ENCODE measurements around the gene SARDH. TPM values are rescaled to one million over a fixed set of nuclear protein-coding genes. Genes with fewer than 3 reads are reported as not detected.

The SARDH gene
- total RNA-seq, 1 donor from 2014 or later: 4.1 TPM

DNA sequence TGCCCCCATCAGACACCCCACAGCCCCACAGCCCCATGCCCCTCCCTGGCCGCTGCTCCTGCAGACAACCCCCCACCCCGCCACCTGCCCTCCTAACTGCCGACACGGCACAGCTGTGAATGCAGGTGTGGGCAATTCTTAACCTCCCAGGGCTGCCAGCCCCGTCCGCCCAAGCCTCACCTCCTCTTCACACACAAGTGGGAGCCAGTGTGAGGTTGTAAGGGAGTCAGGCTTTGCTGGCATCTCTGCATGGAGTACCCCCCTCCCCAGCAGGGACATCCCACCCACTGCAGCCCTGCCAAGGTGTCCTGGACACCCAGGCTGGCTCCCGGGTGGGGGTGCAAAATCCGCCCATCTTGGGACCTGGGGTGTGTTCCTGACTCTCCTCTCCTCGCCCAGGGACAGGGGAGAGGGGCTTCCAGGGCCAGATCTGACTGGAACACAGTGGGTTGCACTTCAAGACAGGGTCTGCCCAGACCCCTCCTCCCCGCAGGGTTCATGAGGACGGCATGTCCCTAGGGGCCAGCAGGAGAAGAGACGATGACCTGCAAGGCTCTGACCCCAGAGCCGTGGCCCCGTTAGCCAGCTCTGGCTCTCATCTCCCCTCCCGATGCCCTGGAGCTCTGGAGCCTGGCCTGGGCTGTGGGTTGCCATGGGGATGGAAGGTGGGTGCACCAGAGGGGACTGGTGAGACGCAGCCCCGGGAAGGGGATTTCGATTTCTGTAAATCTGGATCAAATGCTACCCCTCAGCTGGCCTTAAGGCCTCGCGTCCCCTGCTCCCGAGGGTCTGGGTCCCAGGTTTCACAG, 34.4 kb downstream of the SARDH start:
- DNase-seq (ENCODE audit: low spot score): no peak

DNA sequence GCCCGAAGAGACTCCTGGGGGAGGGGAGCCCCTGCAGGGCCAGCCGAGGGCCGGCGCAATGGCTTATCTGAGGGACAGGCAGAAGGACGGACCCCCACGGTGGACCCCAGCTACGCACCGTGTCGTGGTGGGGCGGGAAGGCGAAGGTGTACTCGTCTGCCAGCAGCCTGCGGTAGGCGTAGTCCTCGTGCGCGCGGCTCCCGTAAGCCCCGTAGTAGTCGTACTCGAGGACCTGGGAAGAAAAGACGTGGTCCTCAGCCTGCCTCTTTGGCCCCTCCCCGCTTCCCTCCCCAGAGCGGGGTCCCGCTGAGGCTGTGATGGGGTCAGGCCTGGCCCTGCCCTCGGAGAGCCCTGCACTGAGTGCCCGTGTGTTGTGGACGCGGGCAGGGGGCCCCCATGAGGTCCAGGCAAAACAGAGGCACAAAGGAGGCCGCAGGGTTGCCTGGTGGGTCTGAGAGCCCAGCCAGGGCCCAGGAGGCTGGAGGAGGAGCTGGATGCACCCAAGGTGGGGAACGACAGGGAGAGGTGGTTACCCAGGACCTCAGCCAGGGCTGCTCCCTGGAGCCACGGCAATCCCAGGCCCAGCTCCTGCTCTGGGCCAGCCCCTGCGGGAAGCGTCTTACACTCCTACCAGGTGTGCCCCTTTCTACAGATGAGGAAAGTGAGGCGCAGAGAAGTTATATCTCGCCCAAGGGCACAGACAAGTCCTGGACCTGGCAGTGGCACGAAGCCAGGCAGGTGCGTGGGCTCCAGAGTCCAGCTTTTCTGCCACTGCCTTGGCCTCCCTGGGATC, 35.2 kb downstream of the SARDH start:
- DNase-seq (ENCODE audit: low spot score): no peak

DNA sequence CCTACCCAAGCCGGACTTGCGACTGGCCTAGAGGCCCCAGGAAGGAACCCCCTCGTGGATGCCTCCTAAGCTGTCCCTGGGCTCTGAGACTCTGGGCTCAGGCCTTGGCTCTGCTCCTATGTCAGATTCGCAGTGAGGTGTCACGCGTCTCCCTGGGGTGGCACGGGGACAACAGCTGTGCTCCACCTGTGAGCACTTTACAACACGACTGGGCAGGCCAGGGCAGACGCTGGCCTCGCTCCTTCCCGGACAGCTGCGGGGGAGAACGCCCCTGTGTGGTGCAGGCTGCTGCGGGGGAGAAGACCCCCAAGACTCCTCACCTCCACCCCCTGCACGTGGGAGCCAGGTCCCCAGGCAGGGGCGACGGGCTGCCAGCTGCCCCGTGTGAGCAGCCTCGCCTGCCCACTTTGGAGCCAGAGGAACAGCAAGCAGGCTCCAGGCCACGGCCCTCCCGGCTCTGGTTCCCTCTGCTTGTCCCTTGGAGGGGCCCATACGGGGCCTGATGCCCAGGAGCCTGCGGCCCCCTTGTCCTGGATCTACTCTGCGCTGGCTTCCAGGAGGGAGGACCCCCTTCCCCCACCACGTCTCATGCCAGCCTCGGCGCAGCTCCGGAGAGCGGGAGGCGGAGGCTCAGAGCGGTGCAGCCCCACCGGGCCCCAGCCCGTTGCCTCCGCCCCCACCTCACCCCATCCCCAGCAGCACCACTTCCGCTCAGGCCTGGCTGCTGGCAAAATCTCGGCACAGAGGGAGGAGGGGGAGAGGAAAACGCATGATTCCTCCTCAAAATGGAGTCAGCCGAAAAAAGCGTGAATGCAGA, 36.0 kb downstream of the SARDH start:
- DNase-seq (ENCODE audit: low spot score): no peak

DNA sequence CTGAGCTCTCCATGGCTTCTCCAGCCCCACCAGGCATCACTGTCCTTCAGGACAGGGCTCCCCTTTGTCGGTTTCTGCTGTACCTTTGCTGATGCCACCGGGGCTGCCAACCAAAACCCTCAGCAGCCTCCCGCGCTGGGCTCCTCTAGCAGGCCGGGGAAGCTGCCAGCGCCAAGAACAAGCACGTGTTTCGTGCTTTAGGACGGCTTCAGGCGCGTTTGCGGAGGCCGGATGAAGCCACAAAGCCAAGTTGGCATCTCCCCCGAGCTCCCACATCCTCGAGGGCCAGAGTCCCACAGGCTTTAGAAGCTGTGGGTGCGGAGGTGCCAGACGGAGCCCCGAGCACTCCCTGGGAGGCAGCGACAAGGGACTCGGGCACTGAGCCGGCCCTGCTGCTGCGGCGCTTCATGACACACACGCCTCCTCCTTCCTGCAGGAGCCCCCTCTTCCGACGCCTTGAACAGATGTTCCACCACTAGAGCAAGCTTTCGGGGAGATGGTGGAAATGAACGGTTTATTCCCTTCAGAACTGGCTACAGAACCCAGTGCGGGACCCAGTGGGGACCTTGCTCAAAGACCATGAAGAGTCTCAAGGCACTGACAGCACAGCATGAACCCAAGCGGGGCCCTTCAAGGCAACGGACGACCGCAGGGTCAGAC, 36.7 kb downstream of the SARDH start:
- DNase-seq (ENCODE audit: low spot score): no peak

DNA sequence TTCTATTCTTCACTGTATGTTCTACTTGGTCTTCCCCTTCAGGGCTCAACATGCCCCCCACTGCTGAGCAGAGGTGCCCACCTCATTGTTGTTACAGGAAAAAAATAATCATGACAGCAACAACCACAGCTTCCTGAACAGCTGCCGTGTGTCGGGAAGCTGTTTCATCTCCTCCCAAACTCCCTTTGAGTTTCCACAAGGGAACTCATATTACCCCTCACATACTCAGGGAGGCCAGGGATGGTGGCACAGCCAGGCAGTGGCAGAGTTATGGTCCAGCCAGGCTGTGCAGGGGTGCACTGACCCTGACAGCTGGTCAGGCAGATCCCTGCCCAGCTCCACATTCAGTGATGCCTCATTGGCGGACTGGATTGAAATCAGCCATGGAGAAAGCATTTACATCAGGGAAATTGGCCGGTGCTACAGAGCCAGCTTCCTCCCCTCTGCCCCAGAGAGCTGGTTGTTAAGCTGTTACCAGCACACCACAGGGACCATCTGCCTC, 37.3 kb downstream of the SARDH start:
- no peak for DNase-seq (ENCODE audit: low spot score)

DNA sequence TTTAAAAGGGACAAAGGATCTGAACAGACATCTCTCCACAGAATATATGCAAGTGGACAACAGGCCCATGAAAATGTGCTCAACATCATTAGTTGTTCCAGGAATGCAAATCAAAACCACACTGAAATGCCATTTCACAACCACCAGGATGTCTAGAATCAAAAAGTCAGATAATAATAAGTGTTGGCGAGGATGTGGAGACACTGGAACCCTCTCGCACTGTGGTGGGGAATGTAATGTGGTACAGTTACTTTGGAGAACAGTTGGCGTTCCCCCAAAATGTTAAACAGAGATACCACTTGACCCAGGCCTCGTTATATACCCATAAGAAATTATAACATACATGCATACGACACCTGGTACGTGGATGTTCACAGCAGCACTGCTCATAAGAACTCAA, 38.6 kb downstream of the SARDH start:
- no peak for DNase-seq (ENCODE audit: low spot score)

DNA sequence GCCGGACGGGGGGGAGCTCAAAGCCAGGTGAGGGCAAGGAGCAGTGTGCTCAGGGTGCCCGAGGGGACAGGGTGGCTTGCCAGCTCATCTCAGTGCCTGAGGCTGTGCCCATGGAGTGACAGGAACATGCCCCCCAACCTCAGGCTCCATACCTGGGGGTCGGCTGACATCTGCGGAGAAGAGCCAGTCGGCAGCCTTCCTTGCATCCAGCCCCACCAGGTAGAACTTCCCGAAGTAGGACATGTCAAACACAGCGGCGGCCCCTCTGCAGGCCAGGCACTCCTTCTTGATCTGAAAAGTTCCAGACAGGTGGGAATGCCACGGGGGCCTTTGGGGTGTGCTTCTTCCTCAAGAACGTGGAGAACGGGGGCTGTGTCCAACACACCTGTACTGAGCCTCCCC, 42.1 kb downstream of the SARDH start:
- no peak for DNase-seq (ENCODE audit: low spot score)

DNA sequence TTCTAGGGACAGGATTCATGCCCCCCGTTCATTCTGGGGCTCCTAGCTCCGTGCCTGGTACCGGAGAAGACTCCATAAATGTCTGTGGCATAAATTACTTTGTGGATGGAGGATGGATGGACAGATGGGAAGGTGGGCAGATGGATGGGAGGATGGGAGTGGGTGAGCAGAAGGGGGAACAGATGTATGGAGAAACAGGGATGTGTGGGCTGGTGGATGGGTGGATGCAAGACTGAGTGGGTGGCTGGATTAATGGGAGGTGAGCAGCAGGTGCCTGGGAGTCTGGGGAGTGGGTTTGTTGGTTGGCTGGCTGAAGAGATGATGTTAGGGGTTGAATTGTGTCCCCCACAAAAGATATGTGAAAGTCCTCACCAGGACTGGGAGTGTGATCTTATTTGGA, 43.5 kb downstream of the SARDH start:
- DNase-seq (ENCODE audit: low spot score): no peak

DNA sequence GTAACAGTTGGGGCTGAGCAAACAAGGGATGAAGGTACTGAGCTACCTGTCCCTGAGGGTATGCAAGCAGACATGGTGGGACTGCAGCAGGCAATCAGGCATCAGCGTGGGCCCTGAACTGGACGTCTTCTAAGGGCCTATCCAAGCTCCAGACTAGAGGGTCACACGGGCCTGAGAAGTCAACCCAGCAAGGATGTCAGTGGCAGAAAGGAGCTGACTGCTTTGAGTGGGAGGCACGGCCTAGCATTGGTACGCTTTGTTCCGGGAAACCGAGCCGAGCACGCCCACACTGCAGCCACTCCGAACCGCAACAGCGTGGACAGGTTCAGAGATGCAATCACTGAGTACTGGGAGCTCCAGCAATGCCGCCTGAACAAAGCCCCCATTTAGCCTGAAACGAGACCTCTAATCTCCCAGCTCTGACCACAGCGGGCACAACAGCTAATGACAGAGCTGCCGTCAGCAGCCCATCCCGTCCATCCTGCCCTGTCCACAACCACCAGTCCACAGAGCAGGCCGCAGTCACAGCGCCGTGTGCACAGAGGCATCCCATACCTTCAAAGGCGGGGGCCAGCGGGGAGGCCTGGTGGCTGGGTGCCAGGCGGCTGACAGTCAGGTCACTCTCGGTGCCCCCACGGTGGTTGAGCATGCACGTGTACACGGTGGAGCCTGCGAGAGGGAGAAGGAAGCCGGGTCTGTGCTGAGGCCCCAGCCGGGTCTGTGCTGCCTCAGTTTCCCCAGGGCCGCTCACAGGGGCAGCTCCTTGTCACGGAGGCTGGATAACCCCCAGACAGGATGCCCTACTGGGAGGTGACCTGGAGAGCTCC, 44.2 kb downstream of the SARDH start:
- DNase-seq (ENCODE audit: low spot score): no peak

DNA sequence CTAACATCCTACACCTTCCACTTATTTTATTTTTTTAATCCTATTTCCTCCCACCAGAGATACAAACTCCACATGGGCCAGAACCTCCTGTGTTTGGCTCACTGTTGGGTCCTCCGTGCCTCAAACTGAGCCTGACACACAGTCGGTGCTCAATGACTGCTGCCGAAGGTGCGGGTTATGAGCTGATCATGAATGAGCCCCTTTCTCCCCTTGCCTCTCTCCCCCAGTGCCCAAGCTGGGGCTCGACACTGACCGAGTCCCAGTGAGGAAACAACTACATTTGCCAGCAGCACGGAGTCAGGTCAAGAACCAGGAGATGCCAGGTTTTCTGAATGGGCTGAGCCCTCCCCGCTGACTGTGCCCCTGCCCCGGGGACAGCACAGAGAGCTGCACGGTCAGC, 45.0 kb downstream of the SARDH start:
- DNase-seq (ENCODE audit: low spot score): no peak

DNA sequence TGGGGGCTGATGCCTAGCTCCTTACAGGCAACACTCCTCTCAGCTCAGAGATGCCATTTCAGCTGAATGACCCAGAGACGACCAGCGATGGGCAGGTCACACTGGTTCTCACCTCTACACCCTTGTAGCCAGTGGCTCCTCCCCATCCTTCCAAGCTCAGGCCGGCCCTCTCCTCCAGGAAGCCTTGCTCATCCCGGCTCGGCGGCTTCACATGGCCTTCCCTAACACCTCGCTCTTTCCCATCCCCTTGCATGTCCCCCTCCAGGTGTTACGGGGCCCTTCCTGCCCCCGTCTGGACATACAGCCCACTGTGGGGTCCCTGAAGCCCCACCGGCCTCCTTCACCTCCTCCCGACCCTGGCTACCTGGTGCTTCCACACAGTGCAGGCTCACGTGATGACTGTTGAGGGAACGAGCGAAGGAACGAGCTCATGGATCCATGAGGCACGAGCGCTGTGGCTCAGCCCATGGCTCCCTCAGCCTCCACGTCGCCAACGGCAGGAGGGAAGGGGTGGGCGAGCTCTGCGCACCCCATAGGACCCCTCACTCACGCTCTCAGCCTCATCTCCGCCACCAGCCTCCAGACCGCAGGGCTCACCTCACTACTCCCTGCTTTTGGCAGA, 45.7 kb downstream of the SARDH start:
- DNase-seq (ENCODE audit: low spot score): no peak

DNA sequence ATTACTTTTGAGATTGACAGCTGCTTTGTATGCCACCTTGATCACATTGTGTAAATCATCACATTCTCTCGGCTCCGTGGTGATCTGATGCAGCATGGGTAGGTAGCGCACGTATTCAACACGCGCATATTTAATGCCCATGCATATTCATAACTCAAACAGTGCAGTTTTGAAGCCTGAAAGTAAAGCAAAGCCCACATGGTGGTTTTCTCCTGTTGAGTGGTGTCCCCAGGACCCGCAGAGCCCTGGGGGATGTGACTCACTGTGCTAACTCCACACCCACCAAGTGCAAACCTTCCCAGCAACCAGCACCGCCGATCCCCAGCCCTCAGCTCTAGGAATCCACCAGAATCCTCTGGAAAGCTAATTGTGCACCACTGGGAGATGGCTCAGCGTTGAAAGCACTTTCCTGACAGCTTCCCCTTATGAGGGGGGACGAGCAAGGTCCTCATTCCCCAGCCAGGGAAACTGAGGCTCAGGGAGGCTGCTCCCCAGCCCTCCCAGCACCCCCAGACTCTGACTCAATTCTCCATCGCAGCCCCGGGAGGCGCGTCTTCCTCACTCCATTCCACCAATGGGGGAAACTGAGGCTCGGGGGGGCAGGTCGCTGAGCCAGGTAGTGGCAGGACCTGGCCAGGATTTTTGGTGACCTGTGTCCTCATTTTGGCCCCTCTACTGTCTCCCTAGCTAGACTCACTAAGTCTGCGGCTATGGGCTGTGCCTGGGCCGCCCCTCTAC, 46.4 kb downstream of the SARDH start:
- DNase-seq (ENCODE audit: low spot score): no peak

DNA sequence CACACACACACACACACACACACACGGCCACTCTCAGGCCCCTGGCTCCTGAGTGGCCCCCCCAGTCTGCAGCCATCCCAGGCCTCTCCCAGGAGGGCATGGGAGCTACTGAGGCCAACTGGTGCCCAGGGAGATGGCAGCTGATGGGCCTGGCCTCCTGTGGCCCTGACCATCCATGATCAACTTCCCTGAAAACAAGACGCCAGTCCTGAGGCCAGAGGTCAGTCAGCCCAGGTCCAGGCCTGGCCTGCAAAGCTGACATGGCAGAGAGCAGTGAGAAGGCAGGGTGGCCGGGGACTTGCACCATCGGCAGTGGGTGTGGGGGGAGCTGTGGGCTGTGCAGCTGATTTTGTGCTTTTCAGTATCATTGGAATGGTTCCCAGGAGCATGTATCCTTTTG, 47.0 kb downstream of the SARDH start:
- no peak for DNase-seq (ENCODE audit: low spot score)

DNA sequence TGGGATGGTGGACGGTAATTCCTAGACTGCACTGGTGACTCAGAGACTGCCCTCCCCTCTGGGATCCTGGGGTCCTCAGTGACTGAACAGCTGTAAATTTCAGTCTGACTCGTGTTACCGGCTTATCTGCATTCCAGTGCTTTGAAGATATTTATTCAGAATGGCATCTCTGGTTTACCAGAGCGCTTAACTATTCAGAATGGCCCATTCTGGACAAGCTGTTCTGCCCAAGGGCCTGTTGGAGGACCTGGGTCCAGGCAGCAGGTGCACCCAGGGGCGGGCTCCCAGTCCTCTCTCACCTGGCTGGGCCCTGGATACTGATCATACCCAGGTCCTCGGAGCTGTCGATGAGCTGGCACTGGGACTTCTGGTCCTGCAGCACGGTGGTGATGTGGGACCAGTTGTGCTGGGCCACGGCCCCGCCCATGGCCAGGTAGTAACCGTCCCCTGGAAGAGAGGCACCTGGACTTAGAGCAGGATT, 48.0 kb downstream of the SARDH start:
- no peak for DNase-seq (ENCODE audit: low spot score)

DNA sequence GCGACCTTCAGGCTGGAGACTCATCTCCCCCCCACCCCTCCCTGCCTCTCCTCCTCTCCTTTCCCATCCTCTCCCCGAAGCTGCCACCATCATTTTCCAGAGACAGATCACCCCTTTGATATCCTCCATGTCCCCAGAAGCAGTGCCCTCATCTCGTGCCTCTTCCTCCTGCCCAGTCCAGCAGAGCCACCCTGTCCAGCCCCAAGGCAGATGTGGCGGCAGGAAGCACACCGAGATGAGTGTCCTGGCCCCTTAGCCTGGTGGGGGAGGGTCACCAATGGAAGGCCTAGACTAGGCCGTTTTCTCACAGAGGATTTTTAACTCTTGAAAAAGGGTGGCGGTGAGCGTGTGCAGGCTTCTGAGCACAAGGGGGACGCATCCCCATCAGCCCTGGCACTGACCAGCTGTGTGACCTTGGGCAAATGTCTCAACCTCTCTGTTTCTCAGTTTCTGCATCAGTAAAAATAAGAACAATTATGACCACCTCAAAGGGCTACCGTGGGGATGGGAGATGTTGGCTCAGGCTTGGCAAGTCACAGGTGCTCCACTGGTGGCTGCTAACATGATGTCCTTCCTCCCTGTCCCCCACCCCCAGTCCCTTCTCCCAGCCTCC, 48.9 kb downstream of the SARDH start:
- DNase-seq (ENCODE audit: low spot score): no peak

DNA sequence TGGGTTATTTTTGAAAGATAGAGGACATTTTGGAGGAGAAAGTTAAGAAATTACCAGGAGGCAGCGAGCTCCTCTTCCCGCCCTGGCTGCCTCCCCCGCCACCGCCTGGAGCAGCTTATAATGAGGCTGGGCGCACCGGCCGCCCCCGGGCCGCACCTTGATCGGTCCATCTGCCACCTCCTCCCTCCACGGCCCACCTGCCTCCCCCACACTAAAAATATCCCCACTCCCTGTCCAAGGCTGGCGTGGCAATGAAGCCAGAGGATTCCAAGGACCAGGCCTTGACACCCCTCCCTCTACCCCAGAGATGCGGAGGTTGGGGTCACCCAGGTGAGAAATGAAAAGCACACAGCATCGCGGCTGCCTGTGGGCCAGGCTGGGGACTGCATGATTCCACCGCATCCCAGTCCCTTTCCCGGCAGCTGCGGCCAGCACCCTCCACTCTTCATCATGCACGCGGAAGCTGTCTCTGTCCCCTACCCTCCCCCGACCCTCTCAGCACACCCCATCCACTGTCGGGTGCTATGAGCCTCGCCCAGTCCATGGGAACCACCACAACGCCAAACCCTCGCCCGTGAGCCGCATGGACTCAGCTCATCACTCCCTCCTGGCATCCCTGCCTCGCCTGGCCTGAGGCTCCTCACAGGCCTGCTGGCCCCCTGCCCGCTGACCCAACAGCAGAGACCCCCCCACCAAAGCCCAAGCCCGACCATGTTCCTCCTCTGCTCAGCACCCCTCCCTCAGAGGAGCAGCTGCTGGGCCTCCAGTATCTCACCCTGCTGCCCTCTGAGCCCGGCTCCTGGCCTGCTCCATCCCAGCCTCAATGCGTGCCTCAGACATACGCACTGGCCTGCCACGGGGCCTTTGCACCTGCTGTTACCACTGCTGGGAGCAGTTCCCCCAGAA, 50.0 kb downstream of the SARDH start:
- DNase-seq (ENCODE audit: low spot score): no peak

DNA sequence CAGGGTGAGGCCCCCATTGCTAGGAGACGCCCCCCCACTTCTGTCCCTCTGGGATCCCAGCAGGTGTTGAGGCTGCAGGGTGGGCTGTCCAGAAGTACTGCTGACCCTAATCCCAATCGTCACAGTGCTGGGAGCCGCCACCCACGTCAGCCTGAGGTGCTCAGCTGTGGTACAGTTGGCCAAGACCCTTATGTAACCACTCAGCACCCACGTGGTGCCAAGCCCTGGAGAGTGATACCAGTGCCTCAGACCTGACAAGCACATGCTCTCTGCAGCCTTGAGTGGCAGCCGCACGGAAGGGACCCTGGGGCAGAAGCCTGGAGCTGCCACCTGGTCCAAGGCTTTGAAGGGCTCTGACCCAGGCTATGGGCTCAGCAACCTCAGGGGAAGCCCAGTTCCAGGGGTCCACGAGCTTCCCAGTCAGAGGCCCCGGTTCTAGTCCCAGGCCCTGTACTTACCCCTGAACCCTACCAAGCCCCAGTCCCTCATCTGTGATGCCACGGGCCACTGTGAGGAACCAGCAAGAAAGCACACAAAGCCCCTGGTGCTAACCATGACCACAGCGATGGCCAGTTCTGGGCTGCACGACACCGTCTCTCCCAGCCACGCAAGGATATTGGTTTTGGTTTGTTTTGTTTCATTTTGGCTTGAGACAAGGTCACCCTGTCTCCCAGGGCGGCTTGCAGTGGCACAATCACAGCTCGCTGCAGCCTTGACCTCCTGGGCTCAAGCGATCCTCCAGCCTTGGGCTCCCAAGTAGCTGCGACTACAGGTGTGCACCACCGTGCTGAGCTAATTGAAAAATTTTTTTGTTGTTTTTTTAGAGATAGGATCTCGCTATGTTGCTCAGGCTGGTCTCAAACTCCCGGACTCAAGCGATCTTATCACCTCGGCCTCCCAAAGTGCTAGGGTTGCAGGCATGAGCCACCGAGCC, 51.2 kb downstream of the SARDH start:
- DNase-seq (ENCODE audit: low spot score): no peak
